Body of pancreas (tissue), 4 donors: ENCODE results near the gene NBAS.

Experiments used
- POLR2A ChIP-seq, 3 donors: fragments of 450-650 bp; IDR thresholded peaks; one replicate each; pipeline ENCODE4 v1.6.1; 2016; ENCODE audit warnings: antibody characterized with exemption in 3 of 3, mild to moderate bottlenecking in 2 of 3
- TF ChIP-seq, protein P1 (sequence below), 7 experiments: fragments of 450-650 bp in 4 of 7; fragments of 200-600 bp in 3 of 7; sonication (generic) in 3 of 7; IDR thresholded peaks; one replicate each; pipeline ENCODE4 v1.5.1; 2016 to 2019; ENCODE audit warnings: antibody characterized with exemption in 7 of 7

DNA sequence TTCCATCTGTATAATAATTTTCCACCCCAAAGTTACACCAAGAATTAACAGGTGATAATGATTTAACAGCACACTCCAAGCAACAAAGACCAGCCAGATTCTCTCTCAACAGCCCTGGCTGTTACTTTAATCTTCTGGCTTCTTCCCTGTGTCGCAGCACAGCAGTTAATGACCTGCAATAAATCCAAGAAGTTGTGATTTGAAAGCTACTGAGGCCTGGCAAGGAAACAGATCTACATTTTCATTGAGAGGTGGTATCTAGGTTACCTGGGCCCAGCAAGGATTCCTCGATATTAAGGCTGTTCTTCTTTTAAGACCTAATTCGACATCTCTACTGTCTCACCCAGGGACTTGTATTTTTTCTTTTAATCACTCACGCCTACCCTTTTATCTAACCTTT, 433.8 kb downstream of the NBAS start:
- TF ChIP-seq, protein P1, sequence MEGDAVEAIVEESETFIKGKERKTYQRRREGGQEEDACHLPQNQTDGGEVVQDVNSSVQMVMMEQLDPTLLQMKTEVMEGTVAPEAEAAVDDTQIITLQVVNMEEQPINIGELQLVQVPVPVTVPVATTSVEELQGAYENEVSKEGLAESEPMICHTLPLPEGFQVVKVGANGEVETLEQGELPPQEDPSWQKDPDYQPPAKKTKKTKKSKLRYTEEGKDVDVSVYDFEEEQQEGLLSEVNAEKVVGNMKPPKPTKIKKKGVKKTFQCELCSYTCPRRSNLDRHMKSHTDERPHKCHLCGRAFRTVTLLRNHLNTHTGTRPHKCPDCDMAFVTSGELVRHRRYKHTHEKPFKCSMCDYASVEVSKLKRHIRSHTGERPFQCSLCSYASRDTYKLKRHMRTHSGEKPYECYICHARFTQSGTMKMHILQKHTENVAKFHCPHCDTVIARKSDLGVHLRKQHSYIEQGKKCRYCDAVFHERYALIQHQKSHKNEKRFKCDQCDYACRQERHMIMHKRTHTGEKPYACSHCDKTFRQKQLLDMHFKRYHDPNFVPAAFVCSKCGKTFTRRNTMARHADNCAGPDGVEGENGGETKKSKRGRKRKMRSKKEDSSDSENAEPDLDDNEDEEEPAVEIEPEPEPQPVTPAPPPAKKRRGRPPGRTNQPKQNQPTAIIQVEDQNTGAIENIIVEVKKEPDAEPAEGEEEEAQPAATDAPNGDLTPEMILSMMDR (IDR thresholded peaks at IDR 0.05): no peak
- no peak for TF ChIP-seq POLR2A (IDR thresholded peaks at IDR 0.05)
